ENCODE results near the gene ZNF33B. TPM values are rescaled to one million over a fixed set of nuclear protein-coding genes. Genes with fewer than 3 reads are reported as not detected.
"Not testable (repeated sequence)": the region's sequence is repeated elsewhere in the genome, so short reads cannot be mapped to it uniquely, and the experiment has no call there.

The ZNF33B gene
- polyA plus RNA-seq, 1 donor: 48.5 TPM

- no peaks in the 10 kb centered on the region for H3K9me3 ChIP-seq (ENCODE audit: control insufficient read depth, low read depth, low read length)
- WGBS (ENCODE audit: insufficient coverage, low lambda C conversion rate): 100% methylated on average over 1 of the region's 4 CpGs
- H3K36me3 ChIP-seq (ENCODE audit: control insufficient read depth, insufficient read depth, low read length): no peaks in the 10 kb centered on the region
- no peak overlapping the region for H3K4me3 ChIP-seq (ENCODE audit: low read length)
- no peak overlapping the region for H3K27ac ChIP-seq (ENCODE audit: low read length)
- no peaks in the 10 kb centered on the region for H3K4me1 ChIP-seq (ENCODE audit: control insufficient read depth, insufficient read depth, low read length)
- DNase-seq: no peak
- H3K27me3 ChIP-seq (ENCODE audit: control insufficient read depth, insufficient read depth, low read length): no peaks in the 10 kb centered on the region
Observed at GRCh38 chr10:42576338-42576737, 62.0 kb downstream of the ZNF33B start.

- DNase-seq: no peak
- H3K4me3 ChIP-seq (ENCODE audit: low read length): no peak overlapping the region
- H3K9me3 ChIP-seq (ENCODE audit: control insufficient read depth, low read depth, low read length): no peaks in the 10 kb centered on the region
- H3K4me1 ChIP-seq (ENCODE audit: control insufficient read depth, insufficient read depth, low read length): no peaks in the 10 kb centered on the region
- no peaks in the 10 kb centered on the region for H3K36me3 ChIP-seq (ENCODE audit: control insufficient read depth, insufficient read depth, low read length)
- H3K27me3 ChIP-seq (ENCODE audit: control insufficient read depth, insufficient read depth, low read length): no peaks in the 10 kb centered on the region
- WGBS (ENCODE audit: insufficient coverage, low lambda C conversion rate): 83% methylated on average over 1 of the region's 5 CpGs
- no peak overlapping the region for H3K27ac ChIP-seq (ENCODE audit: low read length)
Observed at GRCh38 chr10:42574336-42574735, 64.0 kb downstream of the ZNF33B start.

GRCh38 chr10:42556931-42557330 lies 81.4 kb downstream of the ZNF33B start:
- no peaks in the 10 kb centered on the region for H3K36me3 ChIP-seq (ENCODE audit: control insufficient read depth, insufficient read depth, low read length)
- WGBS (ENCODE audit: insufficient coverage, low lambda C conversion rate): 64% methylated on average over 2 of the region's 5 CpGs
- H3K27me3 ChIP-seq (ENCODE audit: control insufficient read depth, insufficient read depth, low read length): no peaks in the 10 kb centered on the region
- H3K4me1 ChIP-seq (ENCODE audit: control insufficient read depth, insufficient read depth, low read length): peaks cover 2% of the 10 kb centered on the region
- H3K9me3 ChIP-seq (ENCODE audit: control insufficient read depth, low read depth, low read length): peaks cover 3% of the 10 kb centered on the region
- no peak overlapping the region for H3K27ac ChIP-seq (ENCODE audit: low read length)
- no peak for DNase-seq
- H3K4me3 ChIP-seq (ENCODE audit: low read length): no peak overlapping the region

- H3K9me3 ChIP-seq (ENCODE audit: control insufficient read depth, low read depth, low read length); H3K36me3 ChIP-seq (ENCODE audit: control insufficient read depth, insufficient read depth, low read length); H3K27ac ChIP-seq (ENCODE audit: low read length); H3K4me3 ChIP-seq (ENCODE audit: low read length); DNase-seq; H3K4me1 ChIP-seq (ENCODE audit: control insufficient read depth, insufficient read depth, low read length); H3K27me3 ChIP-seq (ENCODE audit: control insufficient read depth, insufficient read depth, low read length): not testable (repeated sequence)
- WGBS (ENCODE audit: insufficient coverage, low lambda C conversion rate): 100% methylated on average over 1 of the region's 12 CpGs
Observed at GRCh38 chr10:42553576-42553975, 84.8 kb downstream of the ZNF33B start.

GRCh38 chr10:42553064-42553407 lies 85.3 kb downstream of the ZNF33B start:
- Histone ChIP-seq H3K27me3 (ENCODE audit: control insufficient read depth, insufficient read depth, low read length) (no peaks in the 10 kb centered on the region), H3K36me3 (ENCODE audit: control insufficient read depth, insufficient read depth, low read length) (no peaks in the 10 kb centered on the region), H3K4me3 (ENCODE audit: low read length) (peak overlapping the region; percentile 82), H3K9me3 (ENCODE audit: control insufficient read depth, low read depth, low read length) (peaks cover 4% of the 10 kb centered on the region), H3K27ac (ENCODE audit: low read length) (no peak overlapping the region), H3K4me1 (ENCODE audit: control insufficient read depth, insufficient read depth, low read length) (peaks cover 7% of the 10 kb centered on the region)
- 0% methylated on average over 1 of the region's 14 CpGs for WGBS (ENCODE audit: insufficient coverage, low lambda C conversion rate)
- peak in 1 of 2 donors; percentile 7 for DNase-seq

- WGBS (ENCODE audit: insufficient coverage, low lambda C conversion rate): 0% methylated on average over 1 of the region's 61 CpGs
- DNase-seq: peak; percentile 97
- Histone ChIP-seq H3K27ac (ENCODE audit: low read length) (peak overlapping the region; percentile 43), H3K9me3 (ENCODE audit: control insufficient read depth, low read depth, low read length) (peaks cover 4% of the 10 kb centered on the region), H3K27me3 (ENCODE audit: control insufficient read depth, insufficient read depth, low read length) (no peaks in the 10 kb centered on the region), H3K4me3 (ENCODE audit: low read length) (peak overlapping the region; percentile 82), H3K4me1 (ENCODE audit: control insufficient read depth, insufficient read depth, low read length) (peaks cover 7% of the 10 kb centered on the region), H3K36me3 (ENCODE audit: control insufficient read depth, insufficient read depth, low read length) (no peaks in the 10 kb centered on the region)
Observed at GRCh38 chr10:42552188-42553063, 85.9 kb downstream of the ZNF33B start.

GRCh38 chr10:42551582-42552187 lies 86.7 kb downstream of the ZNF33B start:
- H3K27ac ChIP-seq (ENCODE audit: low read length): no peak overlapping the region
- DNase-seq: no peak
- WGBS (ENCODE audit: insufficient coverage, low lambda C conversion rate): no CpG with 5 or more reads among the region's 24 CpGs

GRCh38 chr10:42549851-42550250 lies 88.5 kb downstream of the ZNF33B start:
- H3K27ac ChIP-seq (ENCODE audit: low read length): no peak overlapping the region
- peaks cover 4% of the 10 kb centered on the region for H3K9me3 ChIP-seq (ENCODE audit: control insufficient read depth, low read depth, low read length)
- no peak overlapping the region for H3K4me3 ChIP-seq (ENCODE audit: low read length)
- peaks cover 7% of the 10 kb centered on the region for H3K4me1 ChIP-seq (ENCODE audit: control insufficient read depth, insufficient read depth, low read length)
- H3K27me3 ChIP-seq (ENCODE audit: control insufficient read depth, insufficient read depth, low read length): no peaks in the 10 kb centered on the region
- WGBS (ENCODE audit: insufficient coverage, low lambda C conversion rate): no CpG with 5 or more reads among the region's 3 CpGs
- DNase-seq: no peak
- H3K36me3 ChIP-seq (ENCODE audit: control insufficient read depth, insufficient read depth, low read length): no peaks in the 10 kb centered on the region

More at GRCh38 chr10:42551582-42552187, 86.7 kb downstream of the ZNF33B start:
- H3K27me3 ChIP-seq (ENCODE audit: control insufficient read depth, insufficient read depth, low read length): no peaks in the 10 kb centered on the region
- H3K9me3 ChIP-seq (ENCODE audit: control insufficient read depth, low read depth, low read length): peaks cover 4% of the 10 kb centered on the region
- H3K4me3 ChIP-seq (ENCODE audit: low read length): peak overlapping the region; percentile 82
- peaks cover 7% of the 10 kb centered on the region for H3K4me1 ChIP-seq (ENCODE audit: control insufficient read depth, insufficient read depth, low read length)
- no peaks in the 10 kb centered on the region for H3K36me3 ChIP-seq (ENCODE audit: control insufficient read depth, insufficient read depth, low read length)

GRCh38 chr10:42548254-42548653 lies 90.1 kb downstream of the ZNF33B start:
- Histone ChIP-seq H3K27ac (ENCODE audit: low read length) (no peak overlapping the region), H3K4me1 (ENCODE audit: control insufficient read depth, insufficient read depth, low read length) (peaks cover 7% of the 10 kb centered on the region), H3K9me3 (ENCODE audit: control insufficient read depth, low read depth, low read length) (peaks cover 7% of the 10 kb centered on the region), H3K36me3 (ENCODE audit: control insufficient read depth, insufficient read depth, low read length) (no peaks in the 10 kb centered on the region), H3K27me3 (ENCODE audit: control insufficient read depth, insufficient read depth, low read length) (no peaks in the 10 kb centered on the region), H3K4me3 (ENCODE audit: low read length) (no peak overlapping the region)
- WGBS (ENCODE audit: insufficient coverage, low lambda C conversion rate): 100% methylated on average over 2 of the region's 3 CpGs
- no peak for DNase-seq

GRCh38 chr10:42544945-42545344 lies 93.4 kb downstream of the ZNF33B start:
- H3K36me3 ChIP-seq (ENCODE audit: control insufficient read depth, insufficient read depth, low read length): no peaks in the 10 kb centered on the region
- H3K9me3 ChIP-seq (ENCODE audit: control insufficient read depth, low read depth, low read length): peaks cover 14% of the 10 kb centered on the region
- H3K4me3 ChIP-seq (ENCODE audit: low read length): no peak overlapping the region
- no peak for DNase-seq
- no peaks in the 10 kb centered on the region for H3K4me1 ChIP-seq (ENCODE audit: control insufficient read depth, insufficient read depth, low read length)
- H3K27ac ChIP-seq (ENCODE audit: low read length): no peak overlapping the region
- H3K27me3 ChIP-seq (ENCODE audit: control insufficient read depth, insufficient read depth, low read length): no peaks in the 10 kb centered on the region

Measured in large intestine (tissue), 3 donors.